Hematopoietic multipotent progenitor cell treated with erythropoietin and hydrocortisone succinate and interleukin-3 and kit ligand, for 17 days (in vitro differentiated cells): ENCODE measurements around the gene TMEM170A.

Source experiments
- DNase-seq: peaks from one replicate; pipeline ENCODE4 v3.0.0-alpha.2; 2015; ENCODE audit warnings: low spot score

TMEM170A gene

DNA sequence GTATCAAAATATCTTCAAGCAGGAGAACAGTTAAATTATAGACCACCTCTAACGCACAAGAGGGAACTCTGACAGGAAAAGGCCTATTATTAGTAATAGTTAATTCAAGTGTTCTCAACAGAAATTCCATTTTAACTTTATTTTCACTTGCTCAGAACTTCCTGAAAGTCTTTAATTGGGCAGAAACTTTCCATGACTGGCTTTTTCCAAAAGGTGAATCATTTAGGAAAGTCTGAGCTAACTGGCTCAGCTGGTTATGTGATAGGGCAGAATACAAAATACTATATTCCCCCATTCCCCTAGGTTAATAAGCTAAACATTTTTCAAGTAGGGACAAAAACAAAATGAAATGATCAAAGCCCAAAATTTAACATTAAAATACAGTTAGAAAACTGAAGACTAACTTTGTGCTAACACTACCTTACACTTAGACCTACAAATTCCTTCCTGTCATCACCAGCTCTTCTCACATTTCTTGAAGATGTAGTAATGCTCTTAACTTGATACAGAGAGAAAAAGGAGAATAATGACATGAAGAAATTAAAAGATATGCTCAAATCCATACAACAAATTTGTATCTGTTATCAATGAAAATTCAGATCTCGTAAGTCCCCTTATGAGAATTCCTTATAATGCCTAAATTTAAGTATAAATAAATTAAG, 62.2 kb downstream of the TMEM170A start:
- no peak for DNase-seq

GRCh38 chr16:75401691-75402090, 62.8 kb downstream of the TMEM170A start:
- no peak for DNase-seq

- DNase-seq: no peak
These were observed 66.2 kb downstream of the TMEM170A start for GRCh38 chr16:75398333-75398732.

- DNase-seq: no peak
These were observed 69.5 kb downstream of the TMEM170A start for GRCh38 chr16:75394941-75395340.
